HepG2 (cell line): ENCODE measurements around the gene MZT2A. TPM values are rescaled to one million over a fixed set of nuclear protein-coding genes. Genes with fewer than 3 reads are reported as not detected.

ENCODE experiments used
- CBX5 ChIP-seq: sonication (generic); formaldehyde crosslinking; IDR thresholded peaks from 2 replicates; pipeline ENCODE4 v1.4.0; 2020; ENCODE audit warnings: missing genetic modification reagents, borderline replicate concordance
- POLR2AphosphoS5 ChIP-seq: IDR thresholded peaks from 2 replicates; pipeline ENCODE4 v1.6.1; 2012; ENCODE audit warnings: low read depth, low read length
- ZBTB42 ChIP-seq: sonication (generic); formaldehyde crosslinking; IDR thresholded peaks from 2 replicates; pipeline ENCODE4 v1.5.0; 2020; ENCODE audit warnings: mild to moderate bottlenecking, missing genetic modification reagents
- ZNF20 ChIP-seq: sonication (generic); formaldehyde crosslinking; IDR thresholded peaks from 2 replicates; pipeline ENCODE4 v1.4.0; 2020; ENCODE audit warnings: mild to moderate bottlenecking, moderate library complexity, missing genetic modification reagents
- ZNF530 ChIP-seq: sonication (generic); formaldehyde crosslinking; IDR thresholded peaks from 2 replicates; pipeline ENCODE4 v1.5.0; 2020; ENCODE audit warnings: low read depth, mild to moderate bottlenecking, missing genetic modification reagents
- polyA plus RNA-seq, 8 experiments: library from polyadenylated mRNA; depleted of rRNA in 3 of 8; stranded (reverse) in 7 of 8; unstranded in 1 of 8; fragments of >200 nt; fragmentation: Illumina TruSeq in 4 of 8; extraction: Trizol in 4 of 8; gene quantifications; 2 replicates each; pipeline versions ENCODE4 v1.2.1 to v1.2.3, GENCODE V29; 2011 to 2016; ENCODE audit warnings: low read depth in 4 of 8, missing spikeins in 1 of 8, mixed read lengths in 1 of 8; ENCODE audit not compliant: insufficient read depth in 1 of 8
- total RNA-seq, 5 experiments: library from RNA; depleted of rRNA; stranded (reverse); fragments of >200 nt; fragmentation: Illumina TruSeq; extraction: Trizol; gene quantifications; 2 replicates each; pipeline ENCODE4 v1.2.3, GENCODE V29; 2016; ENCODE audit warnings: low read depth in 1 of 5
- TF ChIP-seq, protein P1 (sequence below): sonication (generic); formaldehyde crosslinking; IDR thresholded peaks from one replicate; pipeline ENCODE4 v1.5.1; 2020; ENCODE audit warnings: mild to moderate bottlenecking, missing genetic modification reagents; ENCODE audit errors: not compliant biosample characterization
- TF ChIP-seq, protein P2 (sequence below): sonication (generic); formaldehyde crosslinking; IDR thresholded peaks from 2 replicates; pipeline ENCODE4 v1.4.0; 2020; ENCODE audit warnings: missing genetic modification reagents
- TF ChIP-seq, protein P3 (sequence below): IDR thresholded peaks from 2 replicates; pipeline ENCODE4 v1.6.1; 2016; ENCODE audit warnings: low read depth, borderline replicate concordance
- TF ChIP-seq, protein P4 (sequence below), 2 experiments: sonication (generic) in 1 of 2; formaldehyde crosslinking in 1 of 2; IDR thresholded peaks; 2 replicates each; pipeline versions ENCODE4 v1.4.0 to v1.6.1; 2016 to 2020; ENCODE audit warnings: borderline replicate concordance in 1 of 2, low read depth in 1 of 2, mild to moderate bottlenecking in 1 of 2, missing genetic modification reagents in 1 of 2
- TF ChIP-seq, protein P5 (sequence below): sonication (generic); formaldehyde crosslinking; IDR thresholded peaks from 2 replicates; pipeline ENCODE4 v1.8.1; 2023; ENCODE audit warnings: missing genetic modification reagents, inconsistent platforms, borderline replicate concordance

Gene MZT2A
- total and polyA plus RNA-seq, 2 of the 13 experiments (the other 11 are each of a cell fraction or from before 2014, with no cell fraction given) = 221 to 349 TPM

DNA sequence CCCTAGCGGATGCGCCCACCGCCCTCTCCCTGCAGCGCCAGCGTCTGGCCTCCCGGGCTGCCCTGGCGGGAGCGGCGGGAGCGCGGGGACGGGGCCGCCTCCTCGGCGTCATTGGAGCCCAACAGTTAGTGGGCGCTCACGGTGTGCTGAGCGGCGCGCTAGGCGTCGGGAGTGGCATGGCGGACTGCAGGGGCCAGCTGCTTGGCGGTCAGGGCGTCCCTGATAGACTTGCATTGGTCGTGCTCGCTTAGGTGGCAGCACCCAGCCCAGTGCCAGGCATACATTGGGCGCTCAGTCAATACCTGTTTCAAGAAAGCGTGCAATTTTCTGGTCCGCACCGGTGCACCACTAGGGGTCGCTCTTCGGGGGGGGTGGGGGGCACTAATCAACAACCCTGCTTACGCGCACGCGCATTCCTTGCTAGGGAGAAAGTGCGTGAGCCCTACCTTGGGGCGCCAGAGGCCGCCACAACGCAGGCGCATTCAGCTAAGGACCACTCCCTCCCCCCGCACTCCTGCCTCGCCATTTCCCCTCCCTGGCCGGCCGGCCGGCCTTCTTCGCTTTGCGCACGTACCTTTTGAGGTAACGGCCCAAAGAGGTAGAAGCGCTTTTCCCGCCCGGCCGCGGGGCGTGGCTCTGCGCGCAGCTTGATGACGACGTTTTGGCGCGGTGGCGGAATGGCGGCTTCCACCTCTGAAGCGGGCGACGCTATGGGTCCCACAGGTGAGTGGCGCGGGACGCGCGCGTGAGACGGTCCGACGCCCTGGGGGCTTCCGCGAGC, 411 bp upstream of the MZT2A start (continued):
- TF ChIP-seq, protein P1, sequence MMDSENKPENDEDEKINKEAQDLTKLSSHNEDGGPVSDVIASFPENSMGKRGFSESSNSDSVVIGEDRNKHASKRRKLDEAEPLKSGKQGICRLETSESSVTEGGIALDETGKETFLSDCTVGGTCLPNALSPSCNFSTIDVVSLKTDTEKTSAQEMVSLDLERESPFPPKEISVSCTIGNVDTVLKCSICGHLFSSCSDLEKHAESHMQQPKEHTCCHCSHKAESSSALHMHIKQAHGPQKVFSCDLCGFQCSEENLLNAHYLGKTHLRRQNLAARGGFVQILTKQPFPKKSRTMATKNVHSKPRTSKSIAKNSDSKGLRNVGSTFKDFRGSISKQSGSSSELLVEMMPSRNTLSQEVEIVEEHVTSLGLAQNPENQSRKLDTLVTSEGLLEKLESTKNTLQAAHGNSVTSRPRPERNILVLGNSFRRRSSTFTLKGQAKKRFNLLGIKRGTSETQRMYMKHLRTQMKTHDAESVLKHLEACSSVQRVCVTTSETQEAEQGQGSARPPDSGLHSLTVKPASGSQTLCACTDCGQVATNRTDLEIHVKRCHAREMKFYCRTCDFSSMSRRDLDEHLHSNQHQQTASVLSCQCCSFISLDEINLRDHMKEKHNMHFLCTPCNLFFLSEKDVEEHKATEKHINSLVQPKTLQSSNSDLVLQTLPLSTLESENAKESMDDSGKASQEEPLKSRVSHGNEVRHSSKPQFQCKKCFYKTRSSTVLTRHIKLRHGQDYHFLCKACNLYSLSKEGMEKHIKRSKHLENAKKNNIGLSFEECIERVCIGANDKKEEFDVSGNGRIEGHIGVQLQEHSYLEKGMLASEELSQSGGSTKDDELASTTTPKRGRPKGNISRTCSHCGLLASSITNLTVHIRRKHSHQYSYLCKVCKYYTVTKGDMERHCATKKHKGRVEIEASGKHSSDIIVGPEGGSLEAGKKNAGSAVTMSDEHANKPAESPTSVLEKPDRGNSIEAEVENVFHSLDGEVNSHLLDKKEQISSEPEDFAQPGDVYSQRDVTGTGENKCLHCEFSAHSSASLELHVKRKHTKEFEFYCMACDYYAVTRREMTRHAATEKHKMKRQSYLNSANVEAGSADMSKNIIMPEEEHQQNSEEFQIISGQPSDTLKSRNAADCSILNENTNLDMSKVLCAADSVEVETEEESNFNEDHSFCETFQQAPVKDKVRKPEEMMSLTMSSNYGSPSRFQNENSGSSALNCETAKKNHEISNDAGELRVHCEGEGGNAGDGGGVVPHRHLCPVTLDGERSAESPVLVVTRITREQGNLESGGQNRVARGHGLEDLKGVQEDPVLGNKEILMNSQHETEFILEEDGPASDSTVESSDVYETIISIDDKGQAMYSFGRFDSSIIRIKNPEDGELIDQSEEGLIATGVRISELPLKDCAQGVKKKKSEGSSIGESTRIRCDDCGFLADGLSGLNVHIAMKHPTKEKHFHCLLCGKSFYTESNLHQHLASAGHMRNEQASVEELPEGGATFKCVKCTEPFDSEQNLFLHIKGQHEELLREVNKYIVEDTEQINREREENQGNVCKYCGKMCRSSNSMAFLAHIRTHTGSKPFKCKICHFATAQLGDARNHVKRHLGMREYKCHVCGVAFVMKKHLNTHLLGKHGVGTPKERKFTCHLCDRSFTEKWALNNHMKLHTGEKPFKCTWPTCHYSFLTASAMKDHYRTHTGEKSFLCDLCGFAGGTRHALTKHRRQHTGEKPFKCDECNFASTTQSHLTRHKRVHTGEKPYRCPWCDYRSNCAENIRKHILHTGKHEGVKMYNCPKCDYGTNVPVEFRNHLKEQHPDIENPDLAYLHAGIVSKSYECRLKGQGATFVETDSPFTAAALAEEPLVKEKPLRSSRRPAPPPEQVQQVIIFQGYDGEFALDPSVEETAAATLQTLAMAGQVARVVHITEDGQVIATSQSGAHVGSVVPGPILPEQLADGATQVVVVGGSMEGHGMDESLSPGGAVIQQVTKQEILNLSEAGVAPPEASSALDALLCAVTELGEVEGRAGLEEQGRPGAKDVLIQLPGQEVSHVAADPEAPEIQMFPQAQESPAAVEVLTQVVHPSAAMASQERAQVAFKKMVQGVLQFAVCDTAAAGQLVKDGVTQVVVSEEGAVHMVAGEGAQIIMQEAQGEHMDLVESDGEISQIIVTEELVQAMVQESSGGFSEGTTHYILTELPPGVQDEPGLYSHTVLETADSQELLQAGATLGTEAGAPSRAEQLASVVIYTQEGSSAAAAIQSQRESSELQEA (CRISPR knock-in tag) = peak; percentile 29
- TF ChIP-seq, protein P2, sequence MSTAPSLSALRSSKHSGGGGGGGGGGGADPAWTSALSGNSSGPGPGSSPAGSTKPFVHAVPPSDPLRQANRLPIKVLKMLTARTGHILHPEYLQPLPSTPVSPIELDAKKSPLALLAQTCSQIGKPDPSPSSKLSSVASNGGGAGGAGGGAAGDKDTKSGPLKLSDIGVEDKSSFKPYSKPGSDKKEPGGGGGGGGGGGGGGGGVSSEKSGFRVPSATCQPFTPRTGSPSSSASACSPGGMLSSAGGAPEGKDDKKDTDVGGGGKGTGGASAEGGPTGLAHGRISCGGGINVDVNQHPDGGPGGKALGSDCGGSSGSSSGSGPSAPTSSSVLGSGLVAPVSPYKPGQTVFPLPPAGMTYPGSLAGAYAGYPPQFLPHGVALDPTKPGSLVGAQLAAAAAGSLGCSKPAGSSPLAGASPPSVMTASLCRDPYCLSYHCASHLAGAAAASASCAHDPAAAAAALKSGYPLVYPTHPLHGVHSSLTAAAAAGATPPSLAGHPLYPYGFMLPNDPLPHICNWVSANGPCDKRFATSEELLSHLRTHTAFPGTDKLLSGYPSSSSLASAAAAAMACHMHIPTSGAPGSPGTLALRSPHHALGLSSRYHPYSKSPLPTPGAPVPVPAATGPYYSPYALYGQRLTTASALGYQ (CRISPR knock-in tag) = 0 out of 2 replicates have a peak, but pooled peaks have one; percentile 39
- TF ChIP-seq ZNF530 (CRISPR knock-in tag) (no peak), CBX5 (CRISPR knock-in tag) (peak; percentile 56; the same call in 1 of the 2 replicates), ZBTB42 (no peak), POLR2AphosphoS5 (peak; percentile 51), ZNF20 (CRISPR knock-in tag) (no peak)
- TF ChIP-seq, protein P3, sequence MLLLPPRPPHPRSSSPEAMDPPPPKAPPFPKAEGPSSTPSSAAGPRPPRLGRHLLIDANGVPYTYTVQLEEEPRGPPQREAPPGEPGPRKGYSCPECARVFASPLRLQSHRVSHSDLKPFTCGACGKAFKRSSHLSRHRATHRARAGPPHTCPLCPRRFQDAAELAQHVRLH (CRISPR knock-in tag) = peak; percentile 67; the same call in 1 of the 2 replicates
- TF ChIP-seq, protein P4, sequence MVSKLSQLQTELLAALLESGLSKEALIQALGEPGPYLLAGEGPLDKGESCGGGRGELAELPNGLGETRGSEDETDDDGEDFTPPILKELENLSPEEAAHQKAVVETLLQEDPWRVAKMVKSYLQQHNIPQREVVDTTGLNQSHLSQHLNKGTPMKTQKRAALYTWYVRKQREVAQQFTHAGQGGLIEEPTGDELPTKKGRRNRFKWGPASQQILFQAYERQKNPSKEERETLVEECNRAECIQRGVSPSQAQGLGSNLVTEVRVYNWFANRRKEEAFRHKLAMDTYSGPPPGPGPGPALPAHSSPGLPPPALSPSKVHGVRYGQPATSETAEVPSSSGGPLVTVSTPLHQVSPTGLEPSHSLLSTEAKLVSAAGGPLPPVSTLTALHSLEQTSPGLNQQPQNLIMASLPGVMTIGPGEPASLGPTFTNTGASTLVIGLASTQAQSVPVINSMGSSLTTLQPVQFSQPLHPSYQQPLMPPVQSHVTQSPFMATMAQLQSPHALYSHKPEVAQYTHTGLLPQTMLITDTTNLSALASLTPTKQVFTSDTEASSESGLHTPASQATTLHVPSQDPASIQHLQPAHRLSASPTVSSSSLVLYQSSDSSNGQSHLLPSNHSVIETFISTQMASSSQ (IDR thresholded peaks at IDR 0.05; ENCODE audit: low read depth) = peak; percentile 38; the same call in 1 of the 2 replicates
- TF ChIP-seq, protein P4 (CRISPR knock-in tag; IDR thresholded peaks at IDR 0.05; ENCODE audit: borderline replicate concordance) = no peak
- TF ChIP-seq, protein P5, sequence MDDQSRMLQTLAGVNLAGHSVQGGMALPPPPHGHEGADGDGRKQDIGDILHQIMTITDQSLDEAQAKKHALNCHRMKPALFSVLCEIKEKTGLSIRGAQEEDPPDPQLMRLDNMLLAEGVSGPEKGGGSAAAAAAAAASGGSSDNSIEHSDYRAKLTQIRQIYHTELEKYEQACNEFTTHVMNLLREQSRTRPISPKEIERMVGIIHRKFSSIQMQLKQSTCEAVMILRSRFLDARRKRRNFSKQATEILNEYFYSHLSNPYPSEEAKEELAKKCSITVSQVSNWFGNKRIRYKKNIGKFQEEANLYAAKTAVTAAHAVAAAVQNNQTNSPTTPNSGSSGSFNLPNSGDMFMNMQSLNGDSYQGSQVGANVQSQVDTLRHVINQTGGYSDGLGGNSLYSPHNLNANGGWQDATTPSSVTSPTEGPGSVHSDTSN (CRISPR knock-in tag) = peak; percentile 30; the same call in 1 of the 2 replicates
